ENCODE data around the gene C11orf97.
"Not testable (repeated sequence)": the region's sequence is repeated elsewhere in the genome, so short reads cannot be mapped to it uniquely, and the experiment has no call there.

C11orf97 gene, protein sequence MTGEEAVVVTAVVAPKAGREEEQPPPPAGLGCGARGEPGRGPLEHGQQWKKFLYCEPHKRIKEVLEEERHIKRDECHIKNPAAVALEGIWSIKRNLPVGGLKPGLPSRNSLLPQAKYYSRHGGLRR

DNA sequence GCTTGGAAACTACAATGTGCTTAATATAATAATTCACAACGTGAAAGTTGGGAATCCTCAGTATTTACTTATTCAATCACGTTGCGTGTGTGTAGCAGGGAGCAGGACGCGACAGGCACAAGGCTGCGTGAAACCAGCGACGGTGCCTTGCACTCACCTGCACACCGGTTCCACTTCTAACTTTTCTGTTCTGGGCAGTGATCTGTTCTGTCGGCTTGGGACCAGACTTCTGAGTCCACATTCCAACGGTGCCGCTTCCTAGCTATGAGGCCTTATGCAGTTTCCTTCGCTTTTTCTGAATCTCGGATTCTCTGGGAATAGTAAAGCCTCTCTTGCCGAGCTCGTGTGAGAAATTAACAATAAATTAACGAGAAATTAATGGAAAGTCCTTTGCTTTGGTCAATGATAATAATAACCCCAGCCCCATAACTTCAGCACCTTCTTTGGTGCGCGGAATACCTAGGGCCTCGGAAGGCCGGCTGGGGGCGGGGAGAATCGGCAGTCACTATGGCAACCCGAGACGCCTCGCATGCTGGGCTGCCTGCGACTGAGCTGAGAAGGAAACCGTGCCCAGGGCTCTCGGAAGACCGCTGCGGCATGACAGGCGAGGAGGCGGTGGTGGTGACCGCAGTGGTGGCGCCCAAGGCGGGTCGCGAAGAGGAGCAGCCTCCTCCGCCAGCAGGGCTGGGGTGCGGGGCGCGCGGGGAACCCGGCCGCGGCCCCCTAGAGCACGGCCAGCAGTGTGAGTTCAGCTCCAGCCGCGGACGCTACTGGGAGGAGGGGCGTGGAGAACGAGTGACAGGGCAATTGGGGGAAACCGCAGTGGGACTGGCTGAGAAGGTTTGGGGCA is at the start of gene C11orf97:
C11orf97 (plus strand) TSS at position 530 of the 850 bp plus-strand sequence; CDS start at position 598, 68 bp downstream.
- DNase-seq (ENCODE audit: low spot score): no peak

DNA sequence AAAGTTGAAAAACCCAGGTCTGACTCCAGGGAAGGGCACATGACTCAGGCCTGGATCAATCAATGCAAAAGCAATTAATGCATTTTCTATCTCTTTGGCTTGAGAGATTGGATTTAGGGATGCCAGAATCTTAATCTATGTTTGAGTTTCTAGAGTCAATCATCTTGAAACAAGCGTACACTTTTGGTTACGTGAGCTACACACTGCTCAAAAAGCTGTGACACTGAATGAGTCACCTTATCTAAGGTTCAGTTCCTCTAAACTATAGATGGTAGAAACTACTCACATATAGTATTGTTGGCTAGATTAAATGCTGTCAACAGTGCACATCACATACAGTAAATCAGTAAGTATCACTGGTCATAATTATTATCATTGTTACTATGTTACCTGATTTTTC is 42.8 kb upstream of the C11orf97 start:
- DNase-seq (ENCODE audit: low spot score): no peak

DNA sequence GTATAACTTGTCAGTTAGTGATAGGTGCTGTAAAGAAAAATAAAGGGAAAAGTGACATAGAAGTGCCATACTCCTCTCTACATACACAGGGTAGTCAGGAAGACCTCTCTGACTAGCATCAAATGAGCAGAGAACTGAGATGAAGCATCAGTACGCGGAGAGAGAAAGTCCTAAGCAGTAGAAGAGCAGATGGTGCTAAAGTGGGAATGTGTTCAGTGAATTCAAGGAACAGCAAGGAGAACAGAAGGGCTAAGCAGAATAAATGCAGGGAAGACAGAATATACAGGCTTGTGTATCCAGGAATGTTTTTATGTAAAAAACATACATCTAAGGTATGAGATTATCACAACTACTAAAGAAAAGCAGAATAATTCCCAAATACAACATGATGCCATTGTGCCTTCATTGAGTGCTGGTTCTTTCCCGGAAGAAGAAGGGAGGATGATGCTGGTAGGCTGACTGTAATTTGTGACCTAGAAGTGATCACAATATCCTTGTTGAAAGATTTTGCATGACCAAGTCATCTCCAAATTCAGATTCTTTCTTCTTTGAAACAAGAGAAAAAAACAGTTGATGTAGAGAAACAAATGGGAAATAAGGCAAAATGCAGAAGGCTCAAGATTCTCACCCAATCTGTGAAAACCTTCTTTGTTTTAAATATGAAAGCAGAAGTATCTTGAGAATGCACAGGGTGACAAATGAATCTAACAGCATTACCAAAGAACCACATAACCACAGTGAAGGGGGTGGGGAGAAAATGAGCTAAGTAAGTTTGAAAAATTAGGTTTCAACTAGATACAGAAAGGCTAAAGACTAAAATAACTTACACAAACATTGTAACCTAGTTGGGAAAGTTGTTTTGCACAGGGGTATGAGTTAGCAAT is 39.1 kb upstream of the C11orf97 start:
- DNase-seq (ENCODE audit: low spot score): no peak

DNA sequence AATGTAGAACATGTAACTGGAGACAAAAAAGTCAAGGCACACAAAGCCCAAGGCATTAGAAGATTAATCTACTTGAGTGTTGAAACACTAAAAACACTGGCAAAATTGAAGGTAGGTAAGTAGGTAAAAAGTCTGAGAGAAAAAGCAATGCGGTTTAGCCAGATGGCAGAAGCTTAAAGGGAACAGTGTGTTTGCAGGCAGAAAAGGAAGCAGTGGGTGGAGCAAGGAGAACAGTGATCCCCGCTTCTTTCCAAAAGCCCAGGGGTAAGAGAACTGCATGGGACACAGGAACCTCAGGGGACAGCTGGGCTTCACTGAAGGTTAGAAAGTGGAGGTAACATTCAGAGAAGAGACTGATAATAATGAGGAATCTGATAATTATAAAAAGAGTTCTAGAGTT is 34.6 kb upstream of the C11orf97 start:
- no peak for DNase-seq (ENCODE audit: low spot score)

DNA sequence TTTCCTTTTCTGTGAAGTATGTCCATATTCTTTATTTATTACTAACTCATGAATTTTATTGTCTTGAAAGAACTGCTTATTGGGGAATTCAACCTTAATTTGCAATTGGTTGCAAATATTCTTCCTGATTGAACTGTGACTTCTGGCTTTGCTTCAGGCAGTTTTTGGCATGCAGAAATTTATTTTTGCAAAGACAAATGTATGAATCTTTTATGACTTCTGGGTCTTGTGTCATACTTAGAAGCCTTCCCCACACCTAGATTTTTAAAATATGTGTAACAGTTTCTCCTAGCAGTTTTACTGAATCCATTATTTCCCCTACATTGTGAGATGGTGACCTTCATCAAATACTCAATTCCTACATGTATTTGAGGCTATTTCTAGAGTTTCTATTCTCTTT is 30.9 kb upstream of the C11orf97 start:
- no peak for DNase-seq (ENCODE audit: low spot score)

DNA sequence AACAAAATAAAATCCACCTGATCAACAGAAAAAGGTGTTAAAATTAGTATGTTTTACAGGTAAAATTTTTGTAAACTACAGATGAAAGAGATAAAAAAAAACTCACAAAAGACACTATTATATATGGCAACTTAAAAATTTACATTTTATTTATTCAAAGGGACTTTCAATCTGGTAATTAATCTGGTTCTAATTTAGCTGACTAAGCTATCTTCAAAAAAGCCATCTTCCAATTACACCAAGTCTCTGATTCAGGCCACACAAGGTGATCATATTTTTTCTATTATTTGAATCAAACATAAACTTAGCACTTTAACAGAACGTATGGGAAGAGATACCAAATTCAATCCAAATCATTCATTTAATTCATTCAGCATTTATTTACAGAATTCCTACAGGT is 26.2 kb upstream of the C11orf97 start:
- DNase-seq (ENCODE audit: low spot score): no peak

DNA sequence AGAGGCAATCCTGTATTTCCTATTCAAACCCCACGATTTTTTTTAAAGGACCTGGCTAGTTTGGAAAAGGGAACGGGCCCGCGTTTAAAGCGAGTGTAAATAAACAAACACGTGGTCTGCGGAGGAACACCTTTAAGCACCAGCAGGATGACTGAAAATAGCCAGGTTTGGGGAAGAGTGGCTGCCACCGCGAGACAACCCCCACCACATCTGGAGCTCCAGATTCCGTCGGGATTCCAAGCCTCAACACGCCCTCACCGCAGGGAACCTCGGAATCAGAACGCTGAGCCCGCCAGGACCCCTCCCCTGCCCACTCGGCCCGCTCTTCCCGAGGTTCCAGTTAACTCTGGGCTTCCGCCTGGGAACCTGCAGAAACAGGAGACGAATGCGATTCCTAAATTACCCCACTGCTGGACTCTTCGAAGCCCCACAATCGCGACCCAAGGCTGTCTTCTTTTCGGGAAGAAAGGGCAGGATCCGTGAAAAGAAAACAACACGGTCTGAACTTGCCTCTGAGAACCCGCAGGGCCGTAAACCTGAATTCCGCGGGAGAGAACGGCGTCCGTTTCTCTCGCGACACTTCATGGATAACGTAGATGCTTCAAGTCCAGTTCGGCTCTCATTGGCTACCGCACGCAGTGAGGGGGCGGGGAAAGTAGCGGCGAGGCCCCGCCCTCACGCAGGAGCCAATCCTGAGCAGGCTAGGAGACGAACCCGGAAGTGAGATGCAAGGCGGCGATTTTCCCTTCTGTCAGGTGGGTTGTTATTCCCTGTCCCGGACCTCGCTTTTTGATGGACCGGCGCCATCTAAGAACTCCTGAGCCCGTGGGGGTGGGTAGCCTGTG is 18.8 kb upstream of the C11orf97 start, which contains the start of the genes ANKRD49 and MRE11:
ANKRD49 (plus strand) TSS at position 704 of the 845 bp plus-strand sequence. CDS start 2,710 bp downstream, outside the sequence.
MRE11 (minus strand) TSS at position 564 of the 845 bp plus-strand sequence. CDS start 1,043 bp downstream, outside the sequence.
- DNase-seq (ENCODE audit: low spot score): peak; percentile 97

DNA sequence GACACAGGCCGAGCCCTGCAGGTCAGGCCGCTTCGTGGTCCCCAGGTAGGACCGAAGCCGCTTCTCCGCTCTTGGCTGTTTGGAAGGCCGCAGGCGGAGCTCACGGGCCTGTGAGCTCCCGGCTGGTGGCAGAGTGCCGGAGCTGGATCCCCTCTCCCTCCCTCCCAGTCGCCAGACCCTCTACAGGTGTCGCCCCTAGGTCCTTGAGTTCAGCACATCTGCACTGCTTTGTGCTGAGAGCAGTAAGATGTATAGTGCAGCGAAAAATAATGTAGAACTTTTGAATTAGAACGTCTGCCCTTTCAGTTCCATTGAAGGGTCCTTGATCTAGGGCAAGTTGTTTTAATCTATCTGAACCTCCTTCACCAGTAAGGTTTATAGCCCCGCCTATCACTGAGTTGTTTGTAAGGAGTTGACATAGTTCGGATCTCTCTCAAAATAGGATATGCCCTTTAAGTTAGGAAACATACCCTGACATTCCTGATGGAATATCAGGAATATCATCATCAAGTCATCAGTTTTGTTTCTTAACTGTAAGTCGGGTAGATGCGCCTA is 18.1 kb upstream of the C11orf97 start:
- no peak for DNase-seq (ENCODE audit: low spot score)

DNA sequence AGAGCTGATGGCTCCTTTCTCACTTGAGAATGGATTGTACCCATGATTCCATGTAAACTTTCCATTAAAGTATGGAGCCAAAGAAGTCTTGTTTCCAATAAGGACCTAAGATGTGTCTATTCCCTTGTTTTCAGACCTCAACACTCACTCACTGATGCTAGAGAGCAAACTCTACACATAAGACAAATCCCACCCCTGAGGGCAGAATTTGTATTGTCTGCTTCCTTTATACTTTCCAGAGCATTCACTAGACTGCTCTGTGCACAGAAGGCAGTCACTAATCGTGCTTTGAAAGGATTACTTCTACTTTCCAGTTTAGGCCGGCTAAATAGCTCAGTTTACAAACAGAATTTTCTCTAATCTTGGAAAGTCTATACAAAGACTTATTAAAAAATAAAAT is 12.1 kb upstream of the C11orf97 start:
- no peak for DNase-seq (ENCODE audit: low spot score)

DNA sequence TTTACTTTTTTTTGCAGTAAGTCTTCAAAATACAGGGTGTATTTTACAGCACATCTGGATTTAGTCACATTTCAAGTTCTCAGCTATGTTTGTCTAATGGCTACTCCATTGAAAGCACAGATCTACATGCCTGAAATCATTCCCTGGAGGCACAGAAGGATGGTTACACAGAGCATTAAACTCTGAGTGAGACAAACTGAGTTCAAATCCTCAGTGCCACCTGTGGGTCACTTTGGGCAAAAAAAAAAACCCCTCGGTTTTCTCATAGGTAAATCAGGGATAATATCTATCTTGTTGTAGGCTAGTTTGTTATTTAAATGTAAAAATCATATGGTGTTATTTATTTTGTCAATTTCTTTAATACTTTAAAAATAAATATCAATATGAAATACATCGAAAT is 10.7 kb upstream of the C11orf97 start:
- DNase-seq (ENCODE audit: low spot score): no peak

DNA sequence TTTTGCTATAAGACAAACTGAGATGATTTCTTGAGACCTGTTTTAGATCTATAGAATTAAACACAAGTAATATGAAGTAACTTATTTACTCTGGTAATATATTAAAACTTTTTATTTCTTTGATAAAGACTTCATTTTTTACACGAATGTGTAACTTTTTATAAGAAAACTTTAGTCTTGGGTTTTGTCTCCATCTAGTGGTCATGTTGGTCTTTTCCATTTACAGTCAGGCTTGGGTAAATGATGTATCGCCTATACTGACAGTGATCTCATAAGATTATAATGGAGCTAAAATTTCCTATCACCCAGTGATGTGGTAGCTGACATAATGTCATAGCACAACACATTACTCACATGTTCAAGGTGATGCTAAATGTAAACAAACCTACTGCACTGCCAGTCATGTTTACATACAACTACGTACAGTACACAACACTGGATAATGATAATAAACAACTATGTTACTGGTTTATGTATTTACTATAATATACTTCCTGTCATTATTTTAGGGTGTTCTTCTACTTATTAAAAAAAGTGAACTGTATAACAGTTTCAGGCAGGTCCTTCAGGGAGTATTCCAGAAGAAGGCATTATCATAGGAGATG is 7.5 kb upstream of the C11orf97 start:
- DNase-seq (ENCODE audit: low spot score): peak; percentile 64

DNA sequence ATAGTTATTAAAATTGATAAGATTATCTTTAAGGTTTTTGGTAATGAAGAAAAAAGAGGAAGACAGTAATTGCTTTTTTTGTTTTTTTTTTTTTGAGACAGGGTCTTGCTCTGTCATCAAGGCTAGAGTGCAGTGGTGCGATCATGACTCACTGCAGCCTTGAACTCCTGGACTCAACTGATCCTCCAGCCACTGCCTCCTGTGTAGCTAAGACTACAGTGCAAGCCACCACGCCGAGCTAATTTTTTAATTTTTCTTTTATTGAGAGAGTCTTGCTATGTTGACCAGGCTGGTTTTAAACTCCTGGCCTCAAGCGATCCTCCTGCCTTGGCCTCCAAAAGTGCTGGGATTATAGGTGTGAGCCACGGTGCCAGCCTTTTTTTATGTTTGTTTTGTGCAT is 5.7 kb upstream of the C11orf97 start:
- DNase-seq (ENCODE audit: low spot score): not testable (repeated sequence)

DNA sequence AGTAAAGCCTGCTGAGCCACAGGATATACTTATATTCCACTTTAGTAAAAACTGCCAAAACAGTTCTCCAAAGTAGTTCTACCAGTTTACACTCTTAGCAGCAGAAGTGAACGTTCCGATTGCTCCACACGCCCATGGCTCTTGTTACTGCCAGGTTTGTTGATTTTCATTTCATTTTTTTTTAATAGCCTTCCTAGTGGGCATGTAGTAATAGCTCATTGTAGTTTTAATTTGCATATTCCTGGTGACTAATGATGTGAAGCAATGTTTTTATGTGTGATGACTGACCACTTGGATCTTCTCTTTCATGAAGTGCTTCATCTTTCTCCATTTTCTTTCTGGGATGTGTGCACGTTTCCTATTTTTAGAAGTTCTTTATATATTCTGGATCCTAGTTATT is 4.8 kb upstream of the C11orf97 start:
- no peak for DNase-seq (ENCODE audit: low spot score)

DNA sequence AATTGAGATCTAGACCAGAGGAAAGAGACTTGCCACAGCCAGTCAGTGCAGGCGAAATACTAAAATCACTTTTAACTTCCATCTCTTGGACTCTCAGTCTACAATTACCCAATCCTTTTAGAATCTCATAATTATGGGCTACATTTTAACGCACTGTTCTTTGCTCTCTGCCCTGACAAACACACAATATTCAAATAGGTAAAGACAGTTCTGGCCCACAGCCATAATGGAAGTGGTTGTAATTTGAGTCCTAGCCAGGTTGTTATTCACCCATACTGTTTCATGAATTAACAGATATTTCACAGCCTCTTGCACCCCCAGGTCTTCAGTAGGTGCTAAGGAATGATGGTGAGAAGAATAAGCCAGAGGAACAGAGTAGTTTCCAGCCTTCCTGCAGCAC is 830 bp downstream of the C11orf97 start:
- DNase-seq (ENCODE audit: low spot score): no peak

DNA sequence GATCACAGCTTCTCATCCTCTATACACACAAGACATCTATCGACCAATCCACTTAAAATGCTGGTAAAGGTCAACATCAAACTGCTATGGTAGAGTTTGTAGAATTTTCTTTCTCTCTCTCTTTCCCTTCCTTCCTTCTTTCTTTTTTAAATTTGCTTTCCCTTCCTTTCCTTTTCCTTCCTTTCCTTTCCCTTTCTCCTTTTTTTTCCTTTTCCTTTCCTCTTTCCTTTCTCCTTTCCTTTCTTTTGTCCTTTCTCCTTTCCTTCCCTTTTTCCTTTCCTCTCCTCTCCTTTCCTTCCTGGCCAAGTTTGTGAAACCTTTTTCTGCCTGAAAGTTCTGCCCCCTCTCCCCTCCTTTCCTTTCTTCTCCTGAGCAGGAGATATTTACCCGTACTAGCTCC is 3.1 kb downstream of the C11orf97 start:
- DNase-seq (ENCODE audit: low spot score): no peak

DNA sequence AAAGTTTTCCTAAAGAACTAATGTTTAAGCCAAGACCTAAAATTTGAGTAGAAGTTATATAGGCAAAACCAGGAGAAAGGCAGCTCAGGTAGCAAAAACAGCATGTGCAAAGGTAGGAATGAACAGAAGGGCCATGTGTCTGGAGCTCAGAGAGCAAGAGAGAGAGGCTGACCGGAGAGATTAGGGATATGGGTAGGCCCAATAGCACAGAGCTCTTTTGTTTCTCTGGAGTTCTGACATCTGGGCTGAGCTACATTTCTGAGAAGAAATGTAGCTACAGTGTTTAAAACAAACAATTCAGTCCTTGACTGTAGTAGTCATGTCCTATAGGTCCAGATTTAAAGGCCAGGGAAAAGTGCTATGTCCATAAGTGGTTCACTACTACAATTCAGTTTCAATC is 4.5 kb downstream of the C11orf97 start:
- no peak for DNase-seq (ENCODE audit: low spot score)

DNA sequence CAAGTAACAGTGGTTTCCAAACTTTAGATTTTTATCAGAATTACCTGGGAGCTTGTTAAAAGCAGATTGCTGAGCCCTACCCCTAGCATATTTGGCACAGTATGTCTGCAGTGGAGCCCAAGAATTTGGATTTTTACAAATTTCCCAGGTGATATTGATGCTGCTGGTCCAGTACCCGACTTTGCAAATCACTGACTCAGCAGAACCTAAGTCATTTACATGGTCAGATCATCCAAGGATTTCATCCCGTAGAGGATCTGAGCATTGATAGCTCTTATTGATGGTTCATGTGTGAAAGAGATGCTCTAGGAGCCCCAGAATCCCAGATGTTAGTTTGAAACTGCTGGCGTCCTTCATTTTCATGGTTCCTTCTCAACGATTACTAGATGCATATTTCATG is 6.0 kb downstream of the C11orf97 start:
- DNase-seq (ENCODE audit: low spot score): no peak

DNA sequence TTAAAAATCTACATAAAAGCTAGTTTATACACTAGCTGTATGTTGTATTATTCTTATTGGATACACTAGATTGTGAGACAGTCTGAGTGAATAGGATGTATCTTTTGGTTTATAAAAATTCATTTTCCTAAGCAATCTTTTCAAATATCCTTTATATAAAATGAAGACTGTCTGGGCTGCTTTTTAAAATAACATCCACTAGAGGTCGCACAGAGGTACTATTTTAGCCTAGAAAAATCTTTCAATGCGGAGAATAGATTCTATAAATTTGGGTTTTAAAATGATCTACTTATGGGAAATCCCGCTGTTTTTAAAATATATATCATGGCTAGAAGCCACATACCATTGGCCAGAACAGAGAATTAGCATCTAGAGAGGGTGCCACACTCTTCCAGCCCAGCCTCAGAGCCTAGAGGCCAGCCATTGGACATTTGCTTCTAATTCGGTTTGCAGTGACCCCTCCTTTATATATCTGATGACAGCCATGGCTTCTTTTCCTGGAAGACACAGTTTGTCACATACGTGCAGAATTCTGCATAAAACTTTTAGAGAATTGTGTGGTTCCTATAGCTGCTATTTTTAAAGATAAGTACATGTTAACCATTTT is 7.3 kb downstream of the C11orf97 start:
- peak; percentile 55 for DNase-seq (ENCODE audit: low spot score)

DNA sequence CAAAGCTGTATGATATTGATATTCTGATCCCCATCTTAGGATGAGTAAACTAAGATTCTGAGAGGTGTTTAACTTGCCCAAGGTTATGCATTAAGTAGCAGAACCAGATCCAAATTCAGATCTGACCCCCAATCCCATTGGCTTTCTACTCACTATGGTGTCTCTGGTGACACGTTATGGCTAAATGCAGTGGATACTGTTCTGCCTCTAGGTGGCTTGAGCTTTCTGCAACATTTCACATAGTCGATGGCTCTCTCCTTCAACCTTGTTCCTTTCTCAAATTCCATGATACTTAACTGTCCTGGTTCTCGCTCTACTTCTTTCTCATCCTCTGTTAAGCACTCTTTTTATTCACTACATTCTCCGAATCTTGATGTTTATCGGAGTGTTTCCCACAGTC is 9.4 kb downstream of the C11orf97 start:
- DNase-seq (ENCODE audit: low spot score): no peak

DNA sequence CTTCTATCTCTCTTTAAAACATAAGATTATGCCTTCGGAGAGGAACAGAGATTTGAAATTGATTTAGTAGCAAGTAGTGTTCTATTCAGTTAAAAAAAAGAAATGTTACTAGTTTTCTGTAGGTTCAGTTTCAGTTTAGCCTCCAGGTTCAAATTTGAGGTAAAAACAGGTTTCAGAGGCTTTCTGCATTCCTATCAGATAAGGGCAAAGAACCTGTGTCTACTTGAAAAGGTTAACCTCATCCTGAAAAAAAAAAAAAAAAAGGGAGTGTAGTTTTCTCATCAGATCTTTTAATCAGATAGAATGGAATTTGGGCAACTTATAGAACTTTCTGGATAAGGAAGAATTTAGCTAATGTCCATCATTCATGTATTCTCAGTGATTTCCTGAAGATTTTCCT is 12.1 kb downstream of the C11orf97 start:
- DNase-seq (ENCODE audit: low spot score): no peak
